NCI-H1048 (cell line): ENCODE data around the gene ZNF254.
"Not testable (repeated sequence)": the region's sequence is repeated elsewhere in the genome, so short reads cannot be mapped to it uniquely, and the experiment has no call there.

ENCODE experiments used
- DNase-seq: peaks from one replicate; lab custom pipeline; 2025; lab: John Stamatoyannopoulos, UW

Gene ZNF254

DNA sequence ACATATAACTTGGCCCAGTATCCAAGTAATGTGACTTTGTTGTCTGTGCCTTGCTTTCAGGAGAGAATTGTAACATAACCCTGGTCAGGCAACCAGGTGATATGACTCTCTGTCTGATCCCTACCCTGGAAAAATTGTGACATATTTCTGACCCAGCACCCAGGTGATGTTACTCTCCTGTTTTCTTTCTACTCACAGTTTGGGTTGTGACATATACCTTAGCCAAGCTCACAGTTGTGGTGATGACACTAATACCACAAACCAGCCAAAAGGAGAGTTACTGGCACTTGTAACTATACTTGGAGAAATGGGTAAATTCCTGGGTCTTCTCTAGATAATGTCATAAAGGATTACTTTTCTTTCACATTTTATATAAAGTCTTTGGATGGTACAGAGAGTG lies 14.3 kb upstream of the ZNF254 start:
- no peak for DNase-seq

DNA sequence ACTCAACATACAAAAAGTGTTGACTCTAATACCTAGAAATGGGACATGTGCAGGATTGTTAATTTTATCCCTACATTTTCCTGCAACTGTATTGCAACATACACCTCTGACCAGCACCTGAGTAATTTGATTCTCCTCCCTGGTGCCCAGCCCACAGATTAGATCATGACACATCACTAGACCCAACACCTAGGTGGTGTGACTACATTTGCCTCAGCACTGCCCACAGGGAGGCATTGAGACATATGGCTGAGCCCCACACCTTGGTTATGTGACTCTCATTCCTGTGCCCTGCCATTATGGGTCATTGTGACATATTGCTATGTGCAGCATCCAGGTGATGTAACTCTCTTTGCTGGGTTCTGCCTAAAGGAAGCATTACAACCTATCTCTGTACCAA lies 13.2 kb upstream of the ZNF254 start:
- DNase-seq = no peak

DNA sequence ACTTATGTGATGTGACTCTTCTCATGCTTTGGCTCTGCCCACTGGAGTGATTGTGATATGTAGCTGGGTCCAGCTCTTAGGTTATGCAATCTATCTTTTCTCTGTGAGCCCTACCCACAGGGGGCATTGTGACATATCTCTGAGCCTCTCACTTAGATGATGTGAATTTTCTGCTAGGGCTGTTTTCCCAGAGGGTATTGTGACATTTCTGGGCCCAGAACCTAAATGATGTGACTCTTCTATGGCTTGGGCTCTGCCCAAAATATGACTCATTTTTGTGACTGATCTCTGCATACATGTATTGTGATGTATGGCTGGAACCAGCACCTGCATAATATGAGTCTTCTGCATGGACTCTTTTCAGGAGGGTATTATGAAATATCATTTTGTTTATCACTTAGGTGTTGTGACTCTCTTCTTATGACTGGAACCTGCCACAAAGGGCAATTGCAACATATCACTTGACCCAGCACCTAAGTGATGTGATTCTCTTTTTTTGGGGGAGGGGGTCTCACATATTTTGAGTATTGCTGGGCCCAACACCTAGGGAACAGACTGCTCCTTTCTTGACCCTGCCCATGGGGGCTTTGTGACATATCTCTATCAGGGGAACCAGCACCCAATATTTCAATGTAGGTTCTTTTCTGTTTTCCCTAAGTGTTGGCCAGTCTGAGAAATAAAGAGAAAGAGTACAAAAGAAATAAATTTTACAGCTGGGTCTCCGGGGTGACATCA lies 12.1 kb upstream of the ZNF254 start:
- no peak for DNase-seq

DNA sequence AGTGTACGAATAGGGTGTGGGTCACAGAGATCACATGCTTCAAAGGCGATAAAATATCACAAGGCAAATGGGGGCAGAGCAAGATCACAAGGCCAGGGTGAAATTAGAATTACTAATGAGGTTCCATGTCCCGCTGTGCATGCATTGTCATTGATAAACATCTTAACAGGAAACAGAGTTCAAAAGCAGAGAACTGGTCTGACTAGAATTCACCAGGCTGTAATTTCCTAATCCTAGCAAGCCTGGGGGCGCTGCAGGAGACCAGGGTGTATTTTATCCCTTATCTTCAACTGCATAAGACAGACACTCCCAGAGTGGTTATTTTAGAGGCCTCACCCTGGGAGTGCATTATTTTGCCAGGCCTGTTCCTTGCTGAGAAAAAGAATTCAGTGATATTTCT lies 11.5 kb upstream of the ZNF254 start:
- not testable (repeated sequence) for DNase-seq

DNA sequence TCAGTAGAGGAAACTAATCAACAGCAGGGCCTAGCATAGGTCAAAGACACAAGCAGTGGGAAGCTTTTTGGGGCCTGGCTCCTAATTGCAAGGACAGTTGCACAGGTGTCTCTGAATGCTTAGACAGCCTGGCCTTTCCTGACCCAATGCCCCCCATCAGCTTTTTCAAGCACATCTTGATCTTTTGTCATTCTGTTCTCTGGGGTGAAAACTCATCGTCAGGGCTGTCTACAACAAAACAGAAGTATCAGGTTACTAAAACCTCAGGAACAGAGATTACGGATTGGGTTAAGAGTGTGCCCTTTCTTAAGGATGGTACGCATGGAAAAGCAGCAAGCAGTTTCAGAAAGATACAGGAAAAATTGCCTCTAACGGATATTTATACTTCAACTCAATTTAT lies 8.3 kb upstream of the ZNF254 start:
- no peak for DNase-seq

DNA sequence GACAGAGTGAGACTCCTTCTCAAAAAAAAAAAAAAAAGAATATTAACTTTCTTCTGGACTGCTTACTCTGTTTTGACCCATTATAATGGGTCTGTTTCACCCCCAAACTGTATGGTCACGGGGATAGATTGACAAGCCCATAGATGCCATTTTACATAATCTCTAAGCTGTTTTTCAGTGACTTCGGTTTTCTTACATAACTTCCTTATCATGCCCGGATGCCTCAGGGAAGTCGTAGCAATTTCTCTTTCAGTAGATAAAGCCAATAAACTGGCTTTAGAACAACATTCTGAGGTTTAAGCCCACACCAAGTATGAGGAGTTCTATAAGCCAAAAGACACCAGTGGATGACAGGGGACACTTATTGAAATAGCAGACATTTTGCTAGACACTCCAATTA lies 5.9 kb upstream of the ZNF254 start:
- no peak for DNase-seq

DNA sequence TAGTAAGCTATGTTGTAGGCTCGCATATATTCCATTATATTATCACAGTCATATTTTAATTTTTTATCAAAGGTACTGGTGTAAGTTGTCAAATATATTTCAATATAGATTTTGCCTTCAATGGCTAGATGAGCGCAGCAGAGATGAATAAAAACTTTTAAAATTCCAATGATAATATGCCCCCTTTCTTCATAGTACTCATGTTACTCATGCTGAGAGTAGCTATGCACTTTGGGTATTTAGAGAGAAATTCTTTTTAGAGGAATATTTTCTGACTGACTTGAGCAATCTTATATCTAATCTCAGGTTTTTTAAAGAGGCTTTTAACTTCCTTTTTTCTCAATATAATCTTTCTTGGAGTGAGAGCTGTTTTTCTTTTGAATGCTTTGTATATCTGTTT lies 11.4 kb downstream of the ZNF254 start:
- no peak for DNase-seq

DNA sequence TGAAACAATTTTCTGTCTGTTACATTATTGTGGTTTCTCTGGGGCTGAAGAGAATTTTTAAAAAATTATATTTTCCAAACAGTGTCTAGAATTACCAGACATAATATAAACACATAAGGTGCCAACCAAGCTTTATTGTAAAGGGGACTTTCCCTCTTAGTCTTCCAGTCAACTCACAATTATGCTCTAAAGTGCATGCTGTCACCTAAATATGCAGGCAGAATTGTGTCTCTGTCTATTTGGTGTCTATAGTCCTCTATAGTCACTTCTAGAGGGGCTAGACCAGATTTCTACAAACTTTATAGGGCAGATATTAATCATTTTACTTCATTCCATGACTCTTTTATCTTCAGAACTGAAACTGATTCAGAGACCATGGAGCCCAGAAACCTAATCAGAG lies 12.8 kb downstream of the ZNF254 start:
- no peak for DNase-seq

DNA sequence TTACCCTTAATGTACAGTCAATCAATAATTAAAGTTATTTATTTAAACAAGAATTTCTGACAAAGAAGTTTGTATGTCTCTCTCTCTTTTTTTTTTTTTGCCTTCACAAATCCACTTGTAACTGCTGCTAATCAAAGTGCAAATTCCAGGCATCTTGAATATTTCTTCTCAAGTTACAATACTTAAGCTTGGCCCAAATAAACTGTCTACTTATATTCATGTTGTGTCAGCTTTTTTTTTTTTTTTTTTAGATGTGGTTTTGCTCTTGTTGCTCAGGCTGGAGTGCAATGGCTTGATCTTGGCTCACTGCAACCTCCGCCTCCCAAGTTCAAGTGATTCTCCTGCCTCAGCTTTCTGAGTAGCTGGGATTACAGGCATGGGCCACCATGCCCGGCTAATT lies 13.6 kb downstream of the ZNF254 start:
- not testable (repeated sequence) for DNase-seq

DNA sequence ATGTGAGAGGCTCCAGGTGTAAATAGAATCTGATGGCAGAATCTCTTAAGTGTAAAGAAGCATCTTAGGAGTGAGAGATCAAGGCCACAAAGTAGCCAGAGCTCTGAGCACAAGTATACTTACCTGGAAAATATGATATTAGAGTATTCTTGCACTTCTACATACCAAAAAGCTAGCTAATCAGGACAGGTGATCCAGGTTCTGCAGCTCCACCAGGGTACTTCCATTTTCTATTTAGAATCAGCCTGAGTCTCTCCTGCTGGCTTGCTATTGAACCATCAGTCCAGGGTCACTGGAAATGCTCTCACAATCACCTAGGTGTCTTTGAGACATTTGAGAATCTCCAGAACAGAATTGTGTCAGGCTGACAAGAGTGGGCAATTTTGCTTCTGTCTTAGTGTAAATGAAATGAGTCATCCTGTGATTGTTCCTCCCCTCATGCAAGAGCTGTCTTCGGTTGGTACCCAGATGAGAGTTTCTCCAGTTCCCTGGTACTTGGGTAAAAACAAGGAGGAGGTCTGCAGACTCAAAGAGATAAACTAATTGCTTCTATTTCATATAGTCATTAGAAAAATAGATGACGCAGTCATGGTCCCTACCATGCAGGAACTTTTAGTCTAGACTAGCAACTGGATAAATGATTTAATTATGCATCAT lies 14.6 kb downstream of the ZNF254 start:
- DNase-seq = no peak

DNA sequence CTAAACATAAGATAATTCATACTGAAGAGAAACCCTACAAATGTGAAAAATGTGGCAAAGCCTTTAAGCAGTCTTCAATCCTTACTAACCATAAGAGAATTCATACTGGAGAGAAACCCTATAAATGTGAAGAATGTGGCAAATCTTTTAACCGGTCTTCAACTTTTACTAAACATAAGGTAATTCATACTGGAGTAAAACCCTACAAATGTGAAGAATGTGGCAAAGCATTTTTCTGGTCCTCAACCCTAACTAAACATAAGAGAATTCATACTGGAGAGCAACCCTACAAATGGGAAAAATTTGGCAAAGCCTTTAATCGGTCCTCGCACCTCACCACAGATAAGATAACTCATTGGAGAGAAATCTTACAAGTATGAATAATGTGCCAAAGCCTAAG lies 40.6 kb downstream of the ZNF254 start:
- no peak for DNase-seq

DNA sequence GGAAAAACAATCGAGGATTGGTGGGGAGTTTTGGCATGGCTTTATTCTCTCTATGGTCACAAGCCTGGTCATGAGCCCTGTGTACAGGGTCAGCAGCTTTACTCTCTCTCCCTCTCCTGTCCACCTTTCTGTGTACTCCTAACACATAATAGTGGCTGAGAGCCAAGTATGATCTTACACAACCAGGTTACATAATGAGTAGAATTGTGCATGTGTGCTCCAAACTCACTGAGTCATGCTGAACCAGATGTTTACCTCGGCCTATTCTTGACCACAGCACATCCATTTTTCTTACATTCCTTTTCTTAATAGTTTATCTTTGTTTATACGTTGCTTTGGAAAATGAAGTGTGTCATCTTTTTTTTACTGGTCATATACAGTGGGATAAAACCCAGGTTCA lies 53.1 kb downstream of the ZNF254 start:
- no peak for DNase-seq

DNA sequence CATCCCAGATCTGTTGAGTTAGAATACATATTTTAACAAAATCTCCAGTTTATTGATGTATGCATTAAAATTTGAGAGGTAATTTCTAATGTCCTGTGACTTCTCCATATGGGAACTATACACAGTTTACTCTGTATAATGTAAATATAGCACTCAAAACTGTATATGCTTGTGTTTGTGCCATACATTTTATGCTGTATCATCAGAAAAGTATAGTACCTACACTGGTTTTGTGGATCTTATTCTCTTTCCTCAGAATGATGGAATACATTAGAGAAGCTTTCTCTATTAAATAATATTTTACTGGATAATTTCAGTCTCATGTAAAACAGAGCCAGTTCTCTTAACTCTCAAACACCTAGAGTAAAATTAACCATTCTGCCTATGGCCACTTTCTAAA lies 53.6 kb downstream of the ZNF254 start:
- DNase-seq = no peak

DNA sequence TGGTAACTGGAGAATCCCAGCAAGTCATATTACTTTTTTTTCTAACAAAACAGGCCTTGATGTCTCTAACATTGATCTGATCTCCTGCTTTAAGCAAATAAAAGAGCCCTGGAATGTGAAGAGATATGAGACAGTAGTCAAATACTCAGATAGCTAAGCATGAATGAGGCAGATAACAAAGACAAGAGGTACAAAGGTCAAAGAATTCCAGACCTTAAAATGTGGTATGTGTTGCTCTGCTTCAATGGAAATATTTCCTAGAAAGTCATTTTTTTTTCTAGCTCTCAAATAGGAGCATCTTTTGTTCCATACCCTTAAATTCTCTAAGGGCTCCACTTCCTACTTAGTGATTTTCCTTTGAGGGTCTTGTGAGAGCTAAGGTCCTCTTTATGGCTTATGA lies 54.6 kb downstream of the ZNF254 start:
- DNase-seq = no peak

DNA sequence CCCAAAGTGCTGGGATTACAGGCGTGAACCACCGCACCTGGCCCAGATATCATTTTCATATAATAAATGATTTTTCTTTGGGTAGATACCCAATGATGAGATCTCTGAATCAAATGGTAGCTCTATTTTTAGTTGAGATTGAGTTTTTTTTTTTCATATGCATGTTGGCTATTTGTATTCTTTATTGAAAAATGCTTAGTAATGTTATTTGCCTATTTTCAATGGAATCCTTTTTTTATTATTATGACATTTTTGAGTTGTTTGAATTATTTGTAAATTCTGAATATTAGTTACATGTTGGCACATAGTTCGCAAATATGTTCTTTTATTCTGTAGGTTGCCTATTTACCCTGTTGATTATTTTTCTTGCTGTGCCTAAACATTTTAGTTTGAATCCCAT lies 55.8 kb downstream of the ZNF254 start:
- no peak for DNase-seq

DNA sequence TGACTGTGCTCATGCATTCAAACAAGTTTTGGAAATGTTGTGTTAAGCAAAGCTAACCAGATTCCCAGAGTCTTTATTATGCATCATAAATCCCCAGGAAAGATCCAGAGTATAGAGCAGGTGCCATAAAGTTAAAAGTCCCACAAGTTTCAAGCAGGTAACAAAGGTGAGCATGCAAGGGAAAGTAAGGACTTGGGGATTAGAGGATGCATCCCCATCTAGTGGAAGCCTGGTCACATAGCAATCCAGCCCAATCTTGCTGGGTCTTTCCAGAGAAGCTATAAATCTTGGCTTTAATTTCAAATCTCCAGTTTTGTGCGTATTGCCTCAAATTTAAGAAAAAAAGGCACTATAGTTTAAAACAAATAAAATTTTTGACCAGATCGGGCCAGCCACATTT lies 72.7 kb downstream of the ZNF254 start:
- DNase-seq = no peak

DNA sequence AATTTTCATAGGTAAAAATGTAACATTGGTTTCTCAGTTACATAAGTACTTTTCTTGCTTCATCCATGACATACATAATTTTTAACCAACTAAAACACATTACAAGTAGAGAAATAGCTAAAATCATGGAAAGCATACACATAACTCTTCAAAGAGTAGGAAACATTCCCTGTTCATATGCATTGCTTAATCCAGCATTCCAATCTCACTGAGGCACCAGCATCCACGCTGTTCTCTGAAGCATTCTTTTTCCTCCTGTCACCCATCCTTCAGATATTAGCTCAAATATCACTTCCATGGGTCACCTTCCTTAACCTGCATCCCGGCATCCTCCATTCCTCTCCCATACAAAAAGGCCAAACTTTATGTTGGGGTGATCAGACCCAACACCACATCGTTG lies 79.1 kb downstream of the ZNF254 start:
- DNase-seq = no peak

DNA sequence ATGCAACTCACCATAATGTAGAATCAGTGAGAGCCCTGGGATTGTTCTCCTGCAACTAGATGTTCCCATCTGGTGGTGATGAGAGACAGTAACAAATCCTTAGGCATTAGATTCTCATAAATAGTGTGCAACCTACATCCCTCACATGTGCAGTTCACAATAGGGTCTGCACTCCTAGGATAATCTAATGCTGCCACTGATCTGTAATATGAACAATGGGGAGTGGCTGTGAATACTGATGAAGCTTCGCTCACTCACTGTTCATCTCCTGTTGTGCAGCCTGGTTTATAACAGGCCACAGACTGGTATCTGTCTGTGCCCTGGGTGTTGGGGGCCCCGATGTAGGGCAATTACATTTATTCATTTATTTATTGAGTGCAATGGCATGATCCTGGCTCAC lies 86.9 kb downstream of the ZNF254 start:
- no peak for DNase-seq

DNA sequence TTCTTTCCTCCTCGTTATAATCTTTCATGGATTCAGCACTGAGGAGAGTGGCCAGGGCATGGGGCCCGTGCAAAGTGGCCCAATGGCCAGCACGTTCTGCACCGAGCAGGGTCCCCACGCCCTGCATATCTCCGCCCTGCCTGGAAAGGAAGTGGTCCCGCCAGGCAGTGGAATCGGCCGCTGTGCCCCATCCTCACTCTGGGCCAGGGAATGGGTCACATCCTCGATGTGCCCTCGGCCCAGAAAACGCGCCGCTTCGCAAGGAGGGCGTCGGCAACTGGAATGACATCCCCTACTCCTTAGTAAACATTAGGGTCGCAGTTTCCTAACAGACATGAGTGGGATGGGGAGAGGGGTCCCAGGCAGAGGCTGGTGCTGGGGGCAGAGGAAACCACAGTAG lies 90.7 kb downstream of the ZNF254 start:
- DNase-seq = no peak

DNA sequence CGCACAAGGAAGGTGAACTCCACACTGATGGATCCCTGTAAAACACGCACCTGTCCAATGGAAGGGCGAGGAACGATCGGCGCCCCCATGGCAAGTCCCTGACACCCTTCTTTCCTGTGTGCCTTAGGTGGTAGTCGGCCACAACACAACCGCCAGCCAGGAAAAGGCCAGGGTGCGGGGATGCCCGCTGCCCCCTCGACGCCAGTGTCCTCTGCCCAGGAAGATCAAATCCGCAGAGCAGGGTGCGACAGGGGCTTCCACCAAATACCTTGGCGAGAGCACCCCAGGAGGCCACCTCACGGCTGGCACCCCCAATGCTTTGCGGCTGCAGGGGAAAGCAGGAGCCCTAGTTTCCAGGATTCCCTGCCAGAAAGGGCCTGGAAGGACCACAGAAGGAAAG lies 91.2 kb downstream of the ZNF254 start:
- no peak for DNase-seq
